Measurements from ENCODE around the gene STK33. TPM values are rescaled to one million over a fixed set of nuclear protein-coding genes. Genes with fewer than 3 reads are reported as not detected.

STK33 gene
- total RNA-seq, 2 donors from 2014 or later = 22.7 to 26.8 TPM

- Histone ChIP-seq H3K27me3 (ENCODE audit: control insufficient read depth, insufficient read depth, low read length, poor library complexity, severe bottlenecking) (no peaks in the 10 kb centered on the region), H3K9ac (ENCODE audit: extremely low read depth, low read length, poor library complexity, severe bottlenecking) (no peak overlapping the region), H3K9me3 (ENCODE audit: control insufficient read depth, low read length) (no peaks in the 10 kb centered on the region), H3K4me3 (ENCODE audit: low read length) (no peak overlapping the region), H3K27ac (ENCODE audit: low read depth, low read length) (no peak overlapping the region), H3K36me3 (ENCODE audit: control insufficient read depth, insufficient read depth, low read length) (no peaks in the 10 kb centered on the region), H3K4me1 (ENCODE audit: control insufficient read depth, insufficient read depth, low read length) (no peaks in the 10 kb centered on the region)
- H3K27ac Mint-ChIP-seq = no peak overlapping the region
- H3K4me1 Mint-ChIP-seq = peaks cover 12% of the 10 kb centered on the region
- no peak for TF ChIP-seq CTCF (conservative IDR thresholded peaks at IDR 0.05)
- 91 to 95% methylated on average over 5 of the region's 5 CpGs for WGBS, 2 experiments (ENCODE audit: insufficient coverage in 1 of 2, insufficient read length in 1 of 2)
- H3K27me3 Mint-ChIP-seq (ENCODE audit: insufficient read depth) = no peaks in the 10 kb centered on the region
- H3K4me3 Mint-ChIP-seq = no peak overlapping the region
- H3K9me3 Mint-ChIP-seq = no peaks in the 10 kb centered on the region
- no peaks in the 10 kb centered on the region for H3K36me3 Mint-ChIP-seq (ENCODE audit: low read depth)
- DNase-seq = no peak
Observed at GRCh38 chr11:8341996-8342395, 252.0 kb downstream of the STK33 start.

Other genes with a start within 250 kb of the STK33 start
- 1 to 10 TPM; 4.3 to 4.6 TPM for gene TRIM66, start 88.4 kb upstream of the STK33 start, total RNA-seq
- 1,000 to 10,000 TPM; 1,114 to 1,791 TPM for gene RPL27A, start 88.6 kb upstream of the STK33 start, total RNA-seq

Data from endodermal cell (in vitro differentiated cells).